ENCODE results near the gene MEN1. TPM values are rescaled to one million over a fixed set of nuclear protein-coding genes. Genes with fewer than 3 reads are reported as not detected.

The MEN1 gene
- total and polyA plus RNA-seq, 5 experiments from 2014 or later: 22.1 to 57.4 (median 50.7) TPM

GRCh38 chr11:64803846-64804345, 6.5 kb downstream of the MEN1 start:
- Mint-ChIP-seq H3K36me3 (peaks cover 0 to 35% (median 11%) of the 10 kb centered on the region in 3 donors), H3K9me3 (no peaks in the 10 kb centered on the region), H3K4me3 (peak overlapping the region; percentile 81 to 91 (median 87)), H3K27me3 (no peaks in the 10 kb centered on the region), H3K27ac (peak overlapping the region; percentile 79 to 95 (median 92)), H3K4me1 (peaks cover 20 to 51% (median 47%) of the 10 kb centered on the region in 4 donors)
- POLR2A ChIA-PET: interaction anchor here (0.5 to 7.3 kb wide), 11 partner anchors 10 to 314 kb away, joined by 3 to 135 read pairs (median 8); partner anchors contain the start of genes CDC42BPG, RASGRP2, SF1 and ZNHIT2
- DNase-seq: no peak
- no peak for ATAC-seq

GRCh38 chr11:64803158-64803845, 7.0 kb downstream of the MEN1 start, which contains the start of gene MAP4K2:
MAP4K2 (minus strand) TSS chr11:64803214; CDS start chr11:64803149, 65 bp downstream.
- Mint-ChIP-seq H3K27me3 (no peaks in the 10 kb centered on the region), H3K9me3 (no peaks in the 10 kb centered on the region), H3K27ac (peak within 1 kb of the TSS; percentile 79 to 95 (median 92)), H3K4me1 (peaks cover 22 to 52% (median 46%) of the 10 kb centered on the region in 4 donors), H3K36me3 (peaks cover 0 to 37% (median 11%) of the 10 kb centered on the region in 3 donors), H3K4me3 (peak within 1 kb of the TSS; percentile 81 to 91 (median 87))
- DNase-seq: peak; percentile 72 to 95 (median 84)
- ATAC-seq: peak; percentile 86 to 89
- POLR2A ChIA-PET: interaction anchor here (0.6 to 7.3 kb wide), 17 partner anchors 8 to 314 kb away, joined by 3 to 135 read pairs (median 6); partner anchors contain the start of genes CDC42BPG, EHD1, MEN1 and RASGRP2

GRCh38 chr11:64802370-64803157, 7.8 kb downstream of the MEN1 start:
- ATAC-seq (peak; percentile 47 to 61), DNase-seq (peak in 5 of 10 donors; percentile 24 to 50 (median 40))
- peak overlapping the region; percentile 73 to 89 (median 81) for H3K4me3 Mint-ChIP-seq
- peak overlapping the region; percentile 68 to 93 (median 88) for H3K27ac Mint-ChIP-seq
- H3K36me3 Mint-ChIP-seq: peaks cover 0 to 38% (median 11%) of the 10 kb centered on the region in 3 donors
- peaks cover 19 to 49% (median 41%) of the 10 kb centered on the region in 4 donors for H3K4me1 Mint-ChIP-seq
- no peaks in the 10 kb centered on the region for H3K27me3 Mint-ChIP-seq
- POLR2A ChIA-PET: interaction anchor here (0.6 to 7.3 kb wide), 20 partner anchors 8 to 315 kb away, joined by 3 to 135 read pairs (median 6); partner anchors contain the start of genes CDC42BPG, EHD1, MEN1 and RASGRP2
- no peaks in the 10 kb centered on the region for H3K9me3 Mint-ChIP-seq

GRCh38 chr11:64801561-64802369, 8.6 kb downstream of the MEN1 start:
- POLR2A ChIA-PET: interaction anchor here (0.6 to 7.3 kb wide), 14 partner anchors 8 to 77 kb away, joined by 4 to 135 read pairs (median 8); partner anchors contain the start of genes CDC42BPG, EHD1, MEN1 and RASGRP2
- Mint-ChIP-seq H3K27me3 (no peaks in the 10 kb centered on the region), H3K27ac (peak overlapping the region; percentile 68 to 93 (median 88)), H3K4me1 (peaks cover 16 to 45% (median 40%) of the 10 kb centered on the region in 4 donors), H3K36me3 (peaks cover 0 to 35% (median 8%) of the 10 kb centered on the region in 3 donors), H3K9me3 (no peaks in the 10 kb centered on the region), H3K4me3 (peak overlapping the region; percentile 73 to 89 (median 81))
- DNase-seq (peak in 1 of 10 donors; percentile 53), ATAC-seq (no peak)

- H3K27me3 Mint-ChIP-seq: no peaks in the 10 kb centered on the region
- POLR2A ChIA-PET: interaction anchor here (0.6 to 7.3 kb wide), 9 partner anchors 9 to 62 kb away, joined by 3 to 135 read pairs (median 19); partner anchors contain the start of genes MEN1, RASGRP2 and SF1
- ATAC-seq: no peak
- H3K27ac Mint-ChIP-seq: peak overlapping the region; percentile 68 to 92 (median 87)
- peaks cover 14 to 51% (median 39%) of the 10 kb centered on the region in 4 donors for H3K4me1 Mint-ChIP-seq
- DNase-seq: no peak
- H3K4me3 Mint-ChIP-seq: peak overlapping the region; percentile 73 to 89 (median 81)
- peaks cover 0 to 34% (median 4%) of the 10 kb centered on the region in 3 donors for H3K36me3 Mint-ChIP-seq
- H3K9me3 Mint-ChIP-seq: no peaks in the 10 kb centered on the region
Observed at GRCh38 chr11:64801158-64801464, 9.2 kb downstream of the MEN1 start.

- peaks cover 0 to 34% (median under 1%) of the 10 kb centered on the region in 3 donors for H3K36me3 Mint-ChIP-seq
- H3K27ac Mint-ChIP-seq: peak overlapping the region; percentile 68 to 92 (median 86)
- POLR2A ChIA-PET: interaction anchor here (0.7 to 7.3 kb wide), 10 partner anchors 9 to 311 kb away, joined by 3 to 135 read pairs (median 14); partner anchors contain the start of genes MEN1, PYGM, RASGRP2 and SF1
- H3K27me3 Mint-ChIP-seq: no peaks in the 10 kb centered on the region
- DNase-seq: no peak
- ATAC-seq: no peak
- peak overlapping the region; percentile 4 to 89 (median 78) for H3K4me3 Mint-ChIP-seq
- peaks cover 11 to 55% (median 42%) of the 10 kb centered on the region in 4 donors for H3K4me1 Mint-ChIP-seq
- H3K9me3 Mint-ChIP-seq: no peaks in the 10 kb centered on the region
Observed at GRCh38 chr11:64800303-64801157, 9.8 kb downstream of the MEN1 start.

- H3K4me1 Mint-ChIP-seq: peaks cover 12 to 58% (median 46%) of the 10 kb centered on the region in 4 donors
- peak overlapping the region in 8 of 10 donors; percentile 59 to 88 (median 75) for H3K27ac Mint-ChIP-seq
- POLR2A ChIA-PET: interaction anchor here (0.8 to 7.3 kb wide), 9 partner anchors 9 to 311 kb away, joined by 3 to 135 read pairs (median 19); partner anchors contain the start of genes MEN1, PYGM, RASGRP2 and SF1
- H3K27me3 Mint-ChIP-seq: no peaks in the 10 kb centered on the region
- H3K4me3 Mint-ChIP-seq: peak overlapping the region in 5 of 10 donors; percentile 46 to 81 (median 58)
- DNase-seq (peak in 1 of 10 donors; percentile 55), ATAC-seq (no peak)
- H3K36me3 Mint-ChIP-seq: peaks cover 0 to 39% (median 0%) of the 10 kb centered on the region in 3 donors
- H3K9me3 Mint-ChIP-seq: no peaks in the 10 kb centered on the region
Observed at GRCh38 chr11:64799623-64800302, 10.6 kb downstream of the MEN1 start.

GRCh38 chr11:64799256-64799622, 11.1 kb downstream of the MEN1 start:
- DNase-seq (peak in 1 of 10 donors; percentile 49), ATAC-seq (no peak)
- Mint-ChIP-seq H3K36me3 (peaks cover 0 to 39% (median 0%) of the 10 kb centered on the region in 3 donors), H3K4me3 (peak overlapping the region in 2 of 10 donors; percentile 69 to 81), H3K27ac (peak overlapping the region in 6 of 10 donors; percentile 11 to 88 (median 72)), H3K4me1 (peaks cover 16 to 62% (median 50%) of the 10 kb centered on the region in 4 donors), H3K9me3 (no peaks in the 10 kb centered on the region), H3K27me3 (no peaks in the 10 kb centered on the region)
- POLR2A ChIA-PET: interaction anchor here (0.8 to 7.3 kb wide), 7 partner anchors 8 to 66 kb away, joined by 3 to 135 read pairs (median 46); partner anchors contain the start of genes MEN1, PYGM, RASGRP2 and SF1

GRCh38 chr11:64796757-64797541, 13.4 kb downstream of the MEN1 start:
- DNase-seq (peak in 1 of 10 donors; percentile 46), ATAC-seq (no peak)
- POLR2A ChIA-PET: interaction anchor here (0.5 to 1.3 kb wide), 4 partner anchors 14 to 51 kb away, joined by 3 read pairs; partner anchors contain the start of gene MEN1
- H3K36me3 Mint-ChIP-seq: peaks cover 0 to 39% (median 0%) of the 10 kb centered on the region in 3 donors
- no peaks in the 10 kb centered on the region for H3K27me3 Mint-ChIP-seq
- H3K9me3 Mint-ChIP-seq: no peaks in the 10 kb centered on the region
- peaks cover 20 to 62% (median 51%) of the 10 kb centered on the region in 4 donors for H3K4me1 Mint-ChIP-seq
- no peak overlapping the region for H3K4me3 Mint-ChIP-seq
- H3K27ac Mint-ChIP-seq: peak overlapping the region in 5 of 10 donors; percentile 35 to 82 (median 72)
